Fibroblast of lung (primary cell): ENCODE results near the gene UNC13D.

Experiments
- CTCF ChIP-seq, 2 donors: IDR thresholded peaks in 1 of 2; conservative IDR thresholded peaks in 1 of 2; 1 replicate in 1 of 2; 2 replicates in 1 of 2; pipeline ENCODE4 v1.5.1; 2011 to 2012; ENCODE audit warnings: low read length in 2 of 2, control low read depth in 1 of 2, inconsistent platforms in 1 of 2, low read depth in 1 of 2, mild to moderate bottlenecking in 1 of 2
- EZH2 ChIP-seq: IDR thresholded peaks from 2 replicates; pipeline ENCODE4 v1.5.1; 2012; ENCODE audit warnings: low read length, control low read depth, mild to moderate bottlenecking; ENCODE audit errors: missing control alignments

- TF ChIP-seq CTCF (conservative IDR thresholded peaks at IDR 0.05 in 1 of 2, IDR thresholded peaks at IDR 0.05 in 1 of 2; ENCODE audit: low read depth in 1 of 2, low read length in 2 of 2) (no peak), EZH2 (no peak)
Observed at GRCh38 chr17:75889454-75889853, 45.2 kb upstream of the UNC13D start.
